ENCODE measurements around the gene DYNC1LI1.

The DYNC1LI1 gene

GRCh38 chr3:32487781-32488473, 82.7 kb downstream of the DYNC1LI1 start:
- no peak for DNase-seq

DNA sequence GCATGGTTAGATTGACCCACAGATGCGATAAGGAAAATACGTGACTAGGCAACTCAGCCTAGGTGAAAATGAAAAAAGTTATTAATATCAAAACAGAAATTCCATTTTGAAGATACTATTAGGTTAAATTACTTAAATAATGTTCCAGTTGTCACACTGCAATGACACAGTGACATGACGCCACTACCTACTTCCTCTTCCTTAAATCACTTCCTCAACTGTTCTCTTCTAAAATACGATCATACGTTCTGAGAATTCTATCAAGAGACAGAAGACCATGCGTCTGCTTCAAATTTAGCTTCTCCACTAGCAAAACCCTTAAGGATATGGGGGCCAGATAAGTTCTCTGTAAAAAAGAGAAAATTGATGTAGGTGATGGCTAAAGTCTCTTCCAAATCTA, 86.2 kb downstream of the DYNC1LI1 start:
- DNase-seq: no peak

GRCh38 chr3:32483772-32484171, 86.9 kb downstream of the DYNC1LI1 start:
- DNase-seq: no peak

DNA sequence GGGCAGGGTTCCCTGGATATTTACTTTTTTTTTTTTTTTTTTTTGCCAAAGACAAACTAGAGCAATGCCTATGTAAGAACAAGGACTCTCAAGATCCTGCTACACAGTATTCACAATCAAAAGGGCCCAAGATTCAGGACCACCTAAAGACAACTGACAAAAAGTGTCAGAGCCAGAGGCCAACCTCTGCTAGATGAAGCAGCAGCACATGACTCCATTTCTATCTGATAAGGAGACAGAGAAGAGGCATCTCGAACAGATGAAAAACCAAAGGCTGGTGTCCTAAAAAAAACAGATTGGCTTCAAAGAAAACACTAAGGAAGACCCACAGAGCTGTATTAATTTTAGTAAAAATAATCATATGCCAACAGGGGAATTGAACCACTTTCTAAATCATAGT, 88.0 kb downstream of the DYNC1LI1 start:
- no peak for DNase-seq

DNA sequence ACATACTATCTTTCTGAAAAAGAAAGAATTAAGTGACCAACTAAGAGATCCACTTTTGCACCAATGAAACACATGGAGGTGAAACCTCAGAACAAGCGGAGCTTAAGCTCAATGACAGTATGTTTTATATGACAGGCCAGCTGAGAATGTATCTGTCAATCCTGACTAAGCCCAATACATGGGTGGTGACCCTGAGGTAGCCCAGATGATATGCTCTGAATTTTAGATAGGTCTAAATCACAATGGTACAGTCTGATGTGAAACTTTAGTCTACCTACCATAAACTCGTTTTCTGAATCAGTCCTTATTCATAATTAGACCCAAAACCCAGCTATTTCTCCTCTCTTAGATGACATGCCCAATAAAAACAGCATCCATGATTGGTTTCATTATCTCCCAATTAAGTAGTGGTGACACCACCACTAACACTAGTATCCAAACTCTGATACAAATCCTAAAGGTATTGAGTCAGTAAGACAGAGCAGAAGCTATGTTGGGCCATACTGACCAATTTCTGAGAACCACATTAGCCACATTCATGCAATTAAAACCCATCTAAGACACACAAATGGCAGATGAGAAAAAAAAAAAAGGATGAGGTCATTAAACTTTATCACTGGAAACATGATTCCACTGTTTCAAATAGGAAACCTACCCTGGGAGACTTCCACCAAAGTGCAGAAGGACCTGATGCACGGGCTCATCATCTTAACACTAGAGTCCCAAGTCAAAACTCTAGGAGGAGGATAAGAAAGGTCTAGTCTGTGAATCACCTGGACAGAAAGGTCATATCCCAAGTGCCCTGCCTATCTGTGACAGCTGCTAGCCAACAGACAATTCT, 88.6 kb downstream of the DYNC1LI1 start:
- DNase-seq: peak in 1 of 5 experiments; percentile 34

- DNase-seq: no peak
These were observed 90.1 kb downstream of the DYNC1LI1 start for GRCh38 chr3:32480604-32481003.
